ENCODE data around the gene RHOG. TPM values are rescaled to one million over a fixed set of nuclear protein-coding genes. Genes with fewer than 3 reads are reported as not detected.

The RHOG gene
- total and polyA plus RNA-seq, 2 experiments from 2014 or later = 18.0 to 36.9 TPM

GRCh38 chr11:3867209-3868091, 26.7 kb upstream of the RHOG start:
- no peaks in the 10 kb centered on the region for H3K9me3 ChIP-seq (ENCODE audit: low read depth)
- H2AFZ ChIP-seq = no peak overlapping the region
- H4K20me1 ChIP-seq (ENCODE audit: insufficient read depth, poor library complexity, severe bottlenecking) = no peaks in the 10 kb centered on the region
- peaks cover 77% of the 10 kb centered on the region for H3K79me2 ChIP-seq
- peak overlapping the region; percentile 47 for H3K4me2 ChIP-seq
- no peaks in the 10 kb centered on the region for H3K9me2 ChIP-seq (replicated peaks; ENCODE audit: insufficient read depth)
- H3K27ac ChIP-seq = peak overlapping the region; percentile 26
- no peak for TF ChIP-seq EZH2phosphoT487 (IDR thresholded peaks at IDR 0.05; ENCODE audit: low read depth, severe bottlenecking, unreplicated experiment)
- TF ChIP-seq, protein P1, sequence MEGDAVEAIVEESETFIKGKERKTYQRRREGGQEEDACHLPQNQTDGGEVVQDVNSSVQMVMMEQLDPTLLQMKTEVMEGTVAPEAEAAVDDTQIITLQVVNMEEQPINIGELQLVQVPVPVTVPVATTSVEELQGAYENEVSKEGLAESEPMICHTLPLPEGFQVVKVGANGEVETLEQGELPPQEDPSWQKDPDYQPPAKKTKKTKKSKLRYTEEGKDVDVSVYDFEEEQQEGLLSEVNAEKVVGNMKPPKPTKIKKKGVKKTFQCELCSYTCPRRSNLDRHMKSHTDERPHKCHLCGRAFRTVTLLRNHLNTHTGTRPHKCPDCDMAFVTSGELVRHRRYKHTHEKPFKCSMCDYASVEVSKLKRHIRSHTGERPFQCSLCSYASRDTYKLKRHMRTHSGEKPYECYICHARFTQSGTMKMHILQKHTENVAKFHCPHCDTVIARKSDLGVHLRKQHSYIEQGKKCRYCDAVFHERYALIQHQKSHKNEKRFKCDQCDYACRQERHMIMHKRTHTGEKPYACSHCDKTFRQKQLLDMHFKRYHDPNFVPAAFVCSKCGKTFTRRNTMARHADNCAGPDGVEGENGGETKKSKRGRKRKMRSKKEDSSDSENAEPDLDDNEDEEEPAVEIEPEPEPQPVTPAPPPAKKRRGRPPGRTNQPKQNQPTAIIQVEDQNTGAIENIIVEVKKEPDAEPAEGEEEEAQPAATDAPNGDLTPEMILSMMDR (IDR thresholded peaks at IDR 0.05; ENCODE audit: poor library complexity) = no peak
- no peak for TF ChIP-seq EZH2 (IDR thresholded peaks at IDR 0.05; ENCODE audit: borderline replicate concordance)
- H3K4me3 ChIP-seq = no peak overlapping the region
- no peaks in the 10 kb centered on the region for H3K36me3 ChIP-seq (replicated peaks; ENCODE audit: insufficient read depth, low read depth)
- WGBS (ENCODE audit: low lambda C conversion rate, missing lambda C conversion rate) = 28% methylated on average over 6 of the region's 6 CpGs
- DNase-seq (ENCODE audit: low spot score) = peak; percentile 39
- H3K4me1 ChIP-seq (ENCODE audit: insufficient read depth) = peaks cover 24% of the 10 kb centered on the region
- no peaks in the 10 kb centered on the region for H3K27me3 ChIP-seq

- Histone ChIP-seq H2AFZ (no peak overlapping the region), H3K4me3 (no peak overlapping the region), H3K4me1 (ENCODE audit: insufficient read depth) (peaks cover 24% of the 10 kb centered on the region), H3K9me2 (replicated peaks; ENCODE audit: insufficient read depth) (no peaks in the 10 kb centered on the region), H3K9me3 (ENCODE audit: low read depth) (no peaks in the 10 kb centered on the region), H3K27ac (peak overlapping the region; percentile 26), H3K27me3 (no peaks in the 10 kb centered on the region), H4K20me1 (ENCODE audit: insufficient read depth, poor library complexity, severe bottlenecking) (no peaks in the 10 kb centered on the region), H3K79me2 (peaks cover 79% of the 10 kb centered on the region), H3K36me3 (replicated peaks; ENCODE audit: insufficient read depth, low read depth) (no peaks in the 10 kb centered on the region), H3K4me2 (no peak overlapping the region)
- TF ChIP-seq EZH2phosphoT487 (IDR thresholded peaks at IDR 0.05; ENCODE audit: low read depth, severe bottlenecking, unreplicated experiment) = no peak
- TF ChIP-seq EZH2 (IDR thresholded peaks at IDR 0.05; ENCODE audit: borderline replicate concordance) = no peak
- TF ChIP-seq, protein P1 (IDR thresholded peaks at IDR 0.05; ENCODE audit: poor library complexity) = no peak
- no peak for DNase-seq (ENCODE audit: low spot score)
Observed at GRCh38 chr11:3866836-3867208, 26.1 kb upstream of the RHOG start.

- Histone ChIP-seq H3K4me1 (ENCODE audit: insufficient read depth) (peaks cover 24% of the 10 kb centered on the region), H3K9me2 (replicated peaks; ENCODE audit: insufficient read depth) (no peaks in the 10 kb centered on the region), H4K20me1 (ENCODE audit: insufficient read depth, poor library complexity, severe bottlenecking) (no peaks in the 10 kb centered on the region), H3K27ac (peak overlapping the region; percentile 23), H3K4me2 (no peak overlapping the region), H3K9me3 (ENCODE audit: low read depth) (no peaks in the 10 kb centered on the region), H3K4me3 (no peak overlapping the region), H2AFZ (no peak overlapping the region), H3K27me3 (no peaks in the 10 kb centered on the region), H3K79me2 (peaks cover 79% of the 10 kb centered on the region), H3K36me3 (replicated peaks; ENCODE audit: insufficient read depth, low read depth) (no peaks in the 10 kb centered on the region)
- TF ChIP-seq, protein P1 (IDR thresholded peaks at IDR 0.05; ENCODE audit: poor library complexity) = no peak
- TF ChIP-seq EZH2phosphoT487 (IDR thresholded peaks at IDR 0.05; ENCODE audit: low read depth, severe bottlenecking, unreplicated experiment) = no peak
- TF ChIP-seq EZH2 (IDR thresholded peaks at IDR 0.05; ENCODE audit: borderline replicate concordance) = no peak
- 85% methylated on average over 5 of the region's 5 CpGs for WGBS (ENCODE audit: low lambda C conversion rate, missing lambda C conversion rate)
- no peak for DNase-seq (ENCODE audit: low spot score)
Observed at GRCh38 chr11:3866206-3866605, 25.4 kb upstream of the RHOG start.
